ENCODE results near the gene CD86.
"Not testable (repeated sequence)": the region's sequence is repeated elsewhere in the genome, so short reads cannot be mapped to it uniquely, and the experiment has no call there.

Gene CD86

GRCh38 chr3:122055215-122055614 lies at the start of gene CD86:
Gene CD86 (plus strand): TSS chr3:122055362. CDS start chr3:122055490, 128 bp downstream.
- no peak for FAIRE-seq

GRCh38 chr3:122006267-122006666 lies 48.9 kb upstream of the CD86 start:
- FAIRE-seq: no peak

- FAIRE-seq: no peak
Observed at GRCh38 chr3:122008166-122008565, 47.0 kb upstream of the CD86 start.

- FAIRE-seq: no peak
Observed at GRCh38 chr3:122010506-122010905, 44.7 kb upstream of the CD86 start.

GRCh38 chr3:122011396-122011795 lies 43.8 kb upstream of the CD86 start:
- FAIRE-seq: no peak

- FAIRE-seq: no peak
Observed at GRCh38 chr3:122012821-122013220, 42.3 kb upstream of the CD86 start.

GRCh38 chr3:122013448-122013925 lies 41.7 kb upstream of the CD86 start:
- no peak for FAIRE-seq

GRCh38 chr3:122014741-122015140 lies 40.4 kb upstream of the CD86 start:
- no peak for FAIRE-seq

- no peak for FAIRE-seq
Observed at GRCh38 chr3:122019493-122019892, 35.7 kb upstream of the CD86 start.

- no peak for FAIRE-seq
Observed at GRCh38 chr3:122021037-122021436, 34.1 kb upstream of the CD86 start.

- no peak for FAIRE-seq
Observed at GRCh38 chr3:122021811-122022401, 33.3 kb upstream of the CD86 start, which contains the start of gene ILDR1. Gene ILDR1 (minus strand): TSS chr3:122022247. CDS start chr3:122022077, 170 bp downstream.

GRCh38 chr3:122023335-122023910 lies 31.7 kb upstream of the CD86 start:
- no peak for FAIRE-seq

GRCh38 chr3:122024800-122025199 lies 30.4 kb upstream of the CD86 start:
- no peak for FAIRE-seq

- no peak for FAIRE-seq
Observed at GRCh38 chr3:122025296-122025695, 29.9 kb upstream of the CD86 start.

GRCh38 chr3:122030381-122031122 lies 24.6 kb upstream of the CD86 start:
- no peak for FAIRE-seq

- FAIRE-seq: no peak
Observed at GRCh38 chr3:122031123-122031468, 24.1 kb upstream of the CD86 start.

GRCh38 chr3:122032531-122032930 lies 22.6 kb upstream of the CD86 start:
- FAIRE-seq: no peak

GRCh38 chr3:122033023-122033422 lies 22.1 kb upstream of the CD86 start:
- no peak for FAIRE-seq

- FAIRE-seq: not testable (repeated sequence)
Observed at GRCh38 chr3:122047296-122047695, 7.9 kb upstream of the CD86 start.

GRCh38 chr3:122047773-122048172 lies 7.4 kb upstream of the CD86 start:
- FAIRE-seq: not testable (repeated sequence)

GRCh38 chr3:122052968-122053367 lies 2.2 kb upstream of the CD86 start:
- no peak for FAIRE-seq

- no peak for FAIRE-seq
Observed at GRCh38 chr3:122057671-122058070, 2.5 kb downstream of the CD86 start.

- FAIRE-seq: no peak
Observed at GRCh38 chr3:122058294-122058693, 3.1 kb downstream of the CD86 start.
